Measurements from ENCODE around the gene CYB561D1. TPM values are rescaled to one million over a fixed set of nuclear protein-coding genes. Genes with fewer than 3 reads are reported as not detected.

CYB561D1 gene
- total and polyA plus RNA-seq, 10 of the 15 experiments (the other 5 are each of a cell fraction or from before 2014, with no cell fraction given): 0.68 to 9.0 (median 3.3) TPM

- TF ChIP-seq SREBF1 (IDR thresholded peaks at IDR 0.05; ENCODE audit: low read length) (no peak), SUZ12 (IDR thresholded peaks at IDR 0.05; ENCODE audit: unreplicated experiment) (no peak)
These were observed 33.4 kb downstream of the CYB561D1 start (continued) for GRCh38 chr1:109527098-109527811.

- H3K9ac ChIP-seq (ENCODE audit: control insufficient read depth, insufficient read depth, low read length): no peak overlapping the region
- H4K20me1 ChIP-seq (ENCODE audit: control insufficient read depth, insufficient read depth): no peaks in the 10 kb centered on the region
- DNase-seq (ENCODE audit: low read depth, low spot score) (no peak), ATAC-seq (no peak), FAIRE-seq (no peak)
- 60% methylated on average over 9 of the region's 9 CpGs for WGBS (ENCODE audit: insufficient coverage, insufficient replicate concordance, low lambda C conversion rate, missing lambda C conversion rate)
- H3K27me3 ChIP-seq (replicated peaks in 1 of 2; ENCODE audit: control insufficient read depth in 2 of 2, insufficient read depth in 2 of 2, low read length in 1 of 2): no peaks in the 10 kb centered on the region
- H3K36me3 ChIP-seq (ENCODE audit: control insufficient read depth in 2 of 2, insufficient read depth in 2 of 2, low read length in 1 of 2): no peaks in the 10 kb centered on the region
- H3K79me2 ChIP-seq (ENCODE audit: control insufficient read depth, insufficient read depth, low read length): no peaks in the 10 kb centered on the region
- in situ Hi-C loops (cut with MboI): no loop called here
- peak overlapping the region; percentile 28; the same call in 1 of the 2 replicates for H3K27ac ChIP-seq (ENCODE audit: control insufficient read depth, insufficient read depth)
- ChIA-PET RAD21 (ENCODE audit: unreplicated experiment) (interaction anchor here (1.0 to 10.3 kb wide), 8 partner anchors 18 to 264 kb away, joined by 3 to 422 read pairs (median 6); partner anchors contain the start of genes AMIGO1, ATXN7L2, CYB561D1 and GNAI3), POLR2A (interaction anchor here (0.7 to 2.0 kb wide), 9 partner anchors 13 to 274 kb away, joined by 3 to 10 read pairs (median 4); partner anchors contain the start of genes ATXN7L2 and CYB561D1), SMC1A (ENCODE audit: uncharacterized antibody, unreplicated experiment) (interaction anchor here (0.6 to 12.8 kb wide), 8 partner anchors 11 to 251 kb away, joined by 3 to 431 read pairs (median 9); partner anchors contain the start of genes AMIGO1, ATXN7L2, CYB561D1 and GPR61), CTCF (interaction anchor here (0.8 to 21.3 kb wide), 8 partner anchors 22 to 457 kb away, joined by 3 to 1280 read pairs (median 4); partner anchors contain the start of genes AHCYL1, AMIGO1 and CYB561D1)
- TF ChIP-seq HDGF (IDR thresholded peaks at IDR 0.05): 0 out of 2 replicates have a peak, but pooled peaks have one; percentile 44
- no peak for TF ChIP-seq EED (IDR thresholded peaks at IDR 0.05; ENCODE audit: low read depth)
- TF ChIP-seq ZNF687 (IDR thresholded peaks at IDR 0.05): 0 out of 2 replicates have a peak, but pooled peaks have one; percentile 24
- no peak for TF ChIP-seq ZBTB40 (IDR thresholded peaks at IDR 0.05; ENCODE audit: borderline replicate concordance)
- TF ChIP-seq ZNF217 (IDR thresholded peaks at IDR 0.05): no peak
- no peak overlapping the region for H3K4me3 ChIP-seq
- peak overlapping the region; percentile 62; the same call in 1 of the 2 replicates for H3K4me2 ChIP-seq (ENCODE audit: control insufficient read depth, insufficient read depth)
- intact Hi-C loops (cut with micrococcal nuclease; ENCODE audit: unreplicated experiment): no loop called here
- BruUV-seq (replicated peaks): no TSS peak
- peak overlapping the region; percentile 45 for H2AFZ ChIP-seq (ENCODE audit: control insufficient read depth, low read depth, low read length)
- no peaks in the 10 kb centered on the region for H3K9me3 ChIP-seq (replicated peaks; ENCODE audit: control insufficient read depth, insufficient read depth, low read length)
- peaks cover 24% of the 10 kb centered on the region for H3K4me1 ChIP-seq (ENCODE audit: control insufficient read depth, insufficient read depth, low read length)
These were observed 34.2 kb downstream of the CYB561D1 start for GRCh38 chr1:109527846-109528695.
